GM19467 (cell line): ENCODE data around the gene CAMTA1.

Experiments used
- ATAC-seq: cut with Tn5 transposase; IDR thresholded peaks from one replicate; pipeline ENCODE4 v1.9.1; 2021; ENCODE audit warnings: mild to moderate bottlenecking, moderate library complexity; ENCODE audit not compliant: unreplicated experiment

The CAMTA1 gene

DNA sequence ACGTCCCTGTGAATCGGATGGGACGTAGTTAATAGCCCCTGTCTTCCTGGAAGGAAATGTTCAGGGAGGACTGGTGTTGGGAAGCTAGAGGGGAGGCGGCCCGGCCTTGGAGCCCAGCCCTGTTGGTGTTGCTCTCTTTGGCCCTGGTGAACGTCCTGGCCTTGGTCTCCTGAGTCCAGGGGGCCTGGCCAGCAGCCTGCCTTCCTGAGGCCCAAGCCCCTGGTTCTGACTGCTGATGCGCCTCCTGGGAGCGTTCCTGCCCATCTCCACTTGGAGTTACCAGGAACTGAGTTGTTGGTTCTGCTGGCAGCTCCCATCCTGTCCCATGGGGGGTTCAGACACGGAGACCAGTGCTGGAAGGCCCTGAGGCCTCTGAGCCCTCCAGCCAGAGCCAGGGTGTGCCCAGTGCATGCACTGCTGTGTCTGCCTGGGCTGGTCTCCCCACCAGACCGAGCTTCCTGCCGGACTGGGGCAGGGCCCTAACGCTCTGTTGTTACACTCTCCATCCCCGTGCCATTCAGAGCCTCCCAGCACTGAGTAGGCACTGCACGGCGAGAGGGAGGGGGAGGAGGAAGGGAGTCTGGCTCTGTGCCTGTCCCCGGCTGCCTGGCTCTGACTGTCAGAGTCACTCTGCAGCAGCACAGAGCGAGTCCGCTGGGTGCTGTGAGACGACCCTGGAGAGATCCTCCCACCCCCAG is 603.4 kb downstream of the CAMTA1 start:
- ATAC-seq: no peak

DNA sequence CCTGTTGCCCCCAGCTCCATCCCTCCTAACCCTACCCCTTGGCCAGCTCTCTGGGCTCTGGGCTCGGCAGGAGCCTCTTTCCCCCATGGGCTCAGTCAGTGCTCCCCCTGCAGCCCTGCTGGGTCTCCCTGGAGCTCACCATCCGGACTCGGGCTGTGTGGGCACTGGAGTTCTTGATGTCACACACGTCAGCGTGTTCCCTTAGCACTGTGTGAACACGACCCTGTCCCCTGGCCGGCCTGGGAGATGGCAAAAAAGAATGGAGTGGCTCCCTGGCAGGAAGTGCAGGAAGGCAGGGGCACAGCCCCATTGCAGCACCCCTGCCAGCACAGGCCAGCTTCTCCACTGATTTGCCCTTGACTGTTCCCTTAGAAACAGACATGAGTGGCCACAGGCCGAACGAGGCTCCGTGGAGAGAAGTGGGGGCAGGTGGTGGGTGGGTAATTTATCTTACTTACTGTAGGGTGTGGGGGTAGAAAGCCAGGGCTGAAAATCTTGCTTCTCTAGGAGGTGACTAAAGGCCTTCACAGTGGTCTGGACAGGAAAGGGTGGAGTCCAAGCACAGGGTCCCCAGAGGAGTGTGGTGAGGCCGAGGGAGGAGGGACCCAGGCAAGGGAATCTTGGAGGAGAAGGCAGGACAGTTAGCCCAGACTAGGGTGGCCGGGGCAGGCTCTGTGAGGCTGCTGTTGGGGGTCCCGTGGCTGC is 604.1 kb downstream of the CAMTA1 start:
- no peak for ATAC-seq

DNA sequence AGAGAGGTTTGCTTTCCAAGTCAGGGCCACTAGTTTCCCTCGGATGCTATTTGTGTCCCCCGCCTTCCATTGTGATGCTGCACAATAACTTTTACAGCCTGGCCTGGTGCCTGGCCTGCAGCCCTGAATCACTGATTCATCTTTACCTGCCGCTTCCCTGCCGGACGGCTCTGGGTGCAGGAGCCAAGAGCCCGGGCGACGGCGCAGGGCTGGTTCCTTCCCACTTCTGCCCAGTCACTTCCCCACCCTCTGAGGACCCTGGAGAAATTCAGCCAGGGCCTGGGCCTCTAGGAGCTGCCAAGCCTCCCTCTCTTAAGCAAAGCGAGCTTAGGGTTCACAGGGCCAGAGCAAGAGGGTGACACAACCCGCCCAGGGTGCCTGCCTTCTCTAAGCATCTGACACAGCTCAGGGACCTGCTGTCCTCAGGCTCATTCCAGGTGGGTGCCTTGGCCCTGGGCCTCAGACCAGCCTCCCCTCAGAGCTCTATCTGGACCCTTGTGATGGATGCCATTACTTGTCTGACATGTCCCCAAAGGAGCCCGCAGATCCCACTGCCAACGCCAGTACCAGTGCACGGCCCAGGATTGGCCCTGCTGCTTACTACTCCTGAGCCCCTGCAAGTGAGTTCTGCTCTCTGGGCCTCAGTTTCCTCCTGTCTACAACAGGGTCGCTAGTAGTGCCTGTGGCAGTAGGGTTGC is 604.8 kb downstream of the CAMTA1 start:
- no peak for ATAC-seq

DNA sequence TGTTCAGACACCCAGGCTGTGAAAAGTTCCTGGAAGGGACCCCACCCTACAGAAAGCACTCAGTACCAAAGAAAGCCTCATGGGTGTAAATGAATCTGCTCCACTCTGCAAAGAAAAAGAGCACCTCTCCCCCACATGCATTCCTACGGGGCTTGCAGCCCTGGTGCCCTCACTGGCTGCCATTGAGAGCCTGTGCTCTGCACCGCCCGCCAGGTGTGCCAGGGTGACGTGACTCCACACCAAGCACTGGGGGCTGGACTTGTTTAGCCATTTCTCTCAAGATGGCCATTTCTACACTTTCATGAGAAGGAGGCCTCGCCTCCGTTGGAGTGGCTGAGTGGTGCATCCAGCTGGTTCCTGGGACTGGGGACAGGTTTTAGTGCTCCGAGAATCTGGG is 605.3 kb downstream of the CAMTA1 start:
- ATAC-seq: no peak

DNA sequence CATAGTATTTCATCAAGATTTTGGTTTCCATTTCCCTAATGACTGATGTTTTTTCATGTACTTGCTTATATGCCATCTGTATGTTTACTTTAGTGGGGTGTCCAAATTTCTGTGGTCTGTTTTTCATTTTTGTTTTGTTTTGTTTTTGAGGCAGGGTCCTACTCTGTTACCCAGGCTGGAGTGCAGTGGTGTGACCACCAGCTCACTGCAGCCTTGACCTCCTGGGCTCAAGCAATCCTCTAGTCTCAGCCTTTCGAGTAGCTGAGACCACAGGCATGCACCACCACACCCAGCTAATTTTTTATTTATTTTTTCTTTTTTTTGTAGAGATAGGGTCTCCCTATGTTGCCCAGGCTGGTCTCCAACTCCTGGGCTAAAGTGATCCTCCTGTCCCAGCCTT is 607.9 kb downstream of the CAMTA1 start:
- no peak for ATAC-seq

DNA sequence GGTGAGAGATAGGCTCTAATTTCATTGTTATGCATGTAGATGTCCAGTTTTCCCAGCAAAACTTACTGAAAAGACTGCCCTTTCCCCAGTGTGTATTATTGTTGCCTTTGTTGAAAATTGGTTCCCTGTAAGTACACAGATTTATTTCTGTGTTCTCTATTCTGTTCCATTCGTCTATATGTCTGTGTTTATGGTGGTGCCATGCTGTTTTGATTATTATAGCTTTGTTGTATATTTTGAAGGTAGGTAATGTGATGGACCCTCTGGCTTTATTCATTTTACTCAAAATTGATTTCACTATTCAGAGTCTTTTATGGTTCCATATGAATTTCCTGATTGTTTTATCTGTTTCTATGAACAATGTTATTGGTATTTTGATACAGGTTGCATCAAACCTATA is 610.0 kb downstream of the CAMTA1 start:
- ATAC-seq: no peak

DNA sequence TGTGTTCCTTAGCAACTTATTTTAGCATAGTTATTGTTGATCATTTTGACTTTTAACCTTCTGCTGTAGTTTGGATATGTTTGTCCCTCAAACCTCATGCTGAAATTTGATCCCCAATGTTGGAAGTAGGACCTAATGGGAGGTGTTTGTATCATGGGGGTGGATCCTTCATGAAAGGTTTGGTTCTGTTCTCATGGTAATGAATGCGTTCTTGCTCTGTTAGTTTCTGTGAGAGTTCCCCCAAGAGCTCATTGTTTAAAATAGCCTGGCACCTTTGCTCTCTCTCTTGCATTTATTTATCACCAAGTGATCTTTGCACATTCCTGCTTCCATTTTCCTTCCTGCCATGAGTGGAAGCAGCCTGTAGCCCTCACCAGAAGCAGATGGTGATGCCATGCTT is 613.7 kb downstream of the CAMTA1 start:
- ATAC-seq: no peak

DNA sequence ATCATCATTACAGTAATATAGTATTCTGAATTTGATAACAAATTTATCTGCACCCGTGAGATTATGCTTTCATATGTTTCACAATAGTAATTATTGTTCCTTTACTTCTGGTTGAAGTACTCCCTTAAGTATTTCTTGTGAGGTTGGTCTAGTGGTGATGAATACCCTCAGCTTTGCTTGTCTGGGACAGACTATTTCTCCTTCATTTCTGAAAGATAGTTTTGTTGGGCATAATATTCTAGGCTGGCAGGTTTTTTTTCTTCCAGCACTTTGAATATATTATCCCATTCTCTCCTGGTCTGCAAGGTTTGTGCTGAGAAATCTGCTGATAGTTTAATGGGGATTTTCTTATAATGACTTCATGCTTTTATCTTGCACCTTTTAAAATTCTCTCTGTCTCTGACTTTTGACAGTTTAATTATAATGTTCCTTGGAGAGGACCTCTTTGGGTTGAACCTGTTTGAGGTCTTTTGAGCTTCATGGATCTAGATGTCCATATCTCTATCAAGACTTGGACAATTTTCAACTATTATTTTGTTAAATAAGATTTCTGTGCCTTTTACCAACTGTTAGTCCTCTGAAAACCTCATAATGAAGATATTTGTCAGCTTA is 614.4 kb downstream of the CAMTA1 start:
- ATAC-seq: no peak

DNA sequence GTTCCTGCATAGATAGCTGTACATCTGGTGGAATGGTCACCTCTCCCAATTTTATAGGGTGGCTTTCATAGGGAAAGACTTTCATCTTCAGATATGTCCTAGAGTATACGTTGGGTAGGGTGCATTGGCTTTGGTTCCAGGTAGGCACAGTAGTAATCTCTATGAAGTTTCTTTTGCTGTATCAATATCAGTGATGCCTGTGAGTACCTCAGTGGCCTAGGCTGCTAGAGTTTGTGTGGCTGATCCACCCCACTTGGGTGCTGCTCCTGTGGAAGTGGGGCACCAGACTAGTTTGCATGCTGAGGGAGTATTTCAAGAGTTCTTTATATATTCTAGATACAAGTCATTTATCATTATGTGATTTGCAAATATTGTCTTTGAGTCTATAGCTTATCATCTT is 615.3 kb downstream of the CAMTA1 start:
- no peak for ATAC-seq

DNA sequence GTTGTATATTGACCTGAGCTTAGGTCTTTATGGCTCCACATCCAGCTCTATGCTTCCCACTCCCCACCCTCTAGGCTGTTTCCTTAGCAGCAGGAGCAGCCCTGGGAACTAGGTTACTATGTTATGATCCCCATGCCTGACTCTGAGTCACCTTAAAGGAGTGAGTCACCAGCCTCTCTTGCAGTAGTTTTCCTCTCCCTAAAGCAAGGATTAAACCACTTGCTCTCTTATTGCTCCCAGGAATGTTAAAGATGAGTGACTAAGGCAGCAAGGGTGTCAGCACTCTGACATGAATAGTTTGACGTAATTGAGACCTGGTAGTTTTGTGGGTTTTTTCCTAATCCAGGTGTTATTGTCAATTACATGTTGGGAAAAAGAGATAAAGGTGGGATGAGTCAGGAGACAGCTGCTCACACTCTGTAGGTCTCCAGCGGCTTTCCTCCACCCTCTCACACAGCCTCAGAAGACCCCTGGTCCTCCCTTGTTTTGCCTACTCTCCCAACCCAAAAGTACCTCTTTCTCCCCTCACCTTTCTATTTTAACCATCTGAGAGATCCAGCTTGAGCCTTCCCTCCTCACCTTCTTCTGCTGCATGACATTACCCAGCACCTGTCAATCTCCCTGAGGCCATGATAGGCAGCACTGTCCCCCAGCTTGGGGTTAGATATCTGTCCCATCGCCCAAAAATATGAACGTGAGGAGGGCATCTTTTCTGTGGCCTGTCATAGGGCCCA is 616.7 kb downstream of the CAMTA1 start:
- ATAC-seq: no peak

DNA sequence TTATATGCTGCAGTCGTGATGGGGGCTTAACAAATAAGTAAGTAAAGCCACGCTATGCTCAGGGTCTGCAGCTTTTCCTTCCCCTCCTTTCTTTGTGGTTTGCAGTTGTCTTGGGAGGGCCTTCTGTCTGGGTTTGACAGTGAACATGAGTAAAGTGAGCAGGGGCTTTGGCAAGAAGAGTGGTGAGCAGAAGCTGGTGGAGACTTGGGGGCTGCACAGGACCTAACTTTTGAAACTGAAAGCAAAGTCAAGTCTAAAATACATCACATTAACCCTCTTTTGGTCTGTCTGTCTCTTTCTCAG is 617.2 kb downstream of the CAMTA1 start:
- ATAC-seq: no peak

DNA sequence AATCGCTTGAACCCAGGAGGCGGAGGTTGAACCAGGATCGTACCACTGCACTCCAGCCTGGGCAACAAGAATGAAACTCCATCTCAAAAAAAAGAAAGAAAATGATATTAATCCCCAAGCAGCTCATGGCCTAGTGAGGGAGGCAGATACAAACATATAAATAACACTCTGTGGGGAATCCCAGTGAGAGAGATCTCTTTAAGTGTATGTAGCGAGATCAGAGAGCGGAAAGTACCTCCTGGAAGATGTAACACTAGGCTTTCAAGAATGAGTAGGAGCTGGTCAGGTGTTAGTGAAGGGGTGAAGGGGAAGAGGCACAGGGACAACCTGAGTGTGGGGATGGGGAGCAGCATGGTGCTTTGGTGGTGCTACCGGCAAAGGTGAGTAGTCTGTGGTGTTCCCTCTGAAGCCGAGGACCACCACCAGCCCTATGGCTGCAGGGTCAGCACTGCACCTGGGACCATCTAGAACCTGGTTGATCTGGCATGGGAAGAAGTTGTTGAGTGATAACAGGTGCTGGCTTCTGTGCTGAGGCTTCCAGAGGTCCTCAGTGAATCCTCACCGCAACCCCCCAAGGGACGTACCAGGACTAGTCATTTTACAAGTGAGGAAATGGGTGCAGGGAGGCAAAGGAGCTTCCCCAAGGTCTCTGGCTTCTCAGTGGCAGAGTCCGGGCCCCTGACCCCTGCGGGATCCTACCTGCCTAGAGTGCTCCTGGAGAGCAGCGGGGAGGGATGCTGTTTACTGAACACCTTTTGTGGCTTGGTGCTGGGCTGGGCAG is 618.2 kb downstream of the CAMTA1 start:
- no peak for ATAC-seq

DNA sequence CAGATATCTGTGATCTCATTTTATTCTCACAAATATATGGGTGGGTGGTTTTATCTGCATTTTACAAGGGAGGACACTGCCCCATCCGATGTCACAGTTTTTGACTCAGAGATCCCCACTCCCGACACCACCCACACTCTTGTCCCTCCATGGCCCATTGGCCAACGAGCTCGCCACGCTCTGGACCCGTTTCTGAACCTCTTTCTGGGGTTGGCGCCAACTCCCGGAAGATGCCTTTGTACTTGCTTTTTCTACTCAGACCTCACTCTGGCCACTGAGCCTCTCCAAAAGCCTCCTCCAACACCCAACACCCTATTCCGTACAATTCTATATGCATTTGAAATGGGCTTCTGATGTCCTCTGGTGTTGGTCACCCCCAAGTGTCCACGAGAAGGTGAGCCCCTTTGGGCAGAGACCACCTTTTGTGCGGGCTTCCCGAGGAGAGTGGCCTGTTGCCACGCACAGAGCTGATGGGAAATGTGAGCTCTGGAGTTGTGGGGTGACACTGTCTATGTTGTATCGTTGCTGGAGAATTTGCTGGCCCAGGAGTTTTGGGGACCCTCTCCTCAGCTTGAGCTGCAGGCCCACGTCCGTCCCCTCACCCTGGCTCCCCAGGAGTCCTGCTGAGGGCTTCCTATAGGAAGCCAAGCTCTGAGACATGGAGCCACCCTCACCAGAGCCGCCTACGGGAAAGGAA is 618.9 kb downstream of the CAMTA1 start:
- ATAC-seq: no peak

DNA sequence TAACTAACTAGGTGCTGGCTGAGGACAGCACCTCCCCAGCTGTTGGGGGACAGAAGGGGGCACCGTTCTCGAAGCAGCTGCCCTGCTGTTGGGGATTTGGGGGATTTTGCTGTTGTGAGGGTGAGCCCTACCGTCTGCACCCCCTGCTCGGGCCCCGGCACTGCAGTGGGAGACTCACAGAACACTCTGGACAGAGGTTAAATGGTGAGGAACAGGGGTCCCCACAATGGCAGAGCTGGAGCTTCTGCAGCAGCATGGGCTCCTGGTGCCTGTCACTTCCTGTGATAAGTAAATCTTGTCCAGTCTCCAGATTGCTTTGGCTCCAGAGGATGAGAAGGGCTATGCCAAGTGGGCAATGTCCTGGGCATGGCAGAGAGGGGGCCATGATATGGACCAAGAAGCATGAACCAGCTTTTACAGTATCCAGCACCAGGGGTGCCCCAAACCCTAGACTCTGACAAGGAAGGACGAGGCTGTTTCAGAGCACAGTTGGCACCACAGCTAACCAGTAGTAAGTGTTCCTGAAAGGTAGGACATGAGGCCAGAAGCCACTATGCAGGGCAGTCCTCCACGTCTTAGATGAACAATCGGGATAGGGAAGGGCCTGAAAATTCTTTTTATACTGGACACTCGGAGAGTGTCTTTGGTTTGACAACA is 620.7 kb downstream of the CAMTA1 start:
- ATAC-seq: no peak

DNA sequence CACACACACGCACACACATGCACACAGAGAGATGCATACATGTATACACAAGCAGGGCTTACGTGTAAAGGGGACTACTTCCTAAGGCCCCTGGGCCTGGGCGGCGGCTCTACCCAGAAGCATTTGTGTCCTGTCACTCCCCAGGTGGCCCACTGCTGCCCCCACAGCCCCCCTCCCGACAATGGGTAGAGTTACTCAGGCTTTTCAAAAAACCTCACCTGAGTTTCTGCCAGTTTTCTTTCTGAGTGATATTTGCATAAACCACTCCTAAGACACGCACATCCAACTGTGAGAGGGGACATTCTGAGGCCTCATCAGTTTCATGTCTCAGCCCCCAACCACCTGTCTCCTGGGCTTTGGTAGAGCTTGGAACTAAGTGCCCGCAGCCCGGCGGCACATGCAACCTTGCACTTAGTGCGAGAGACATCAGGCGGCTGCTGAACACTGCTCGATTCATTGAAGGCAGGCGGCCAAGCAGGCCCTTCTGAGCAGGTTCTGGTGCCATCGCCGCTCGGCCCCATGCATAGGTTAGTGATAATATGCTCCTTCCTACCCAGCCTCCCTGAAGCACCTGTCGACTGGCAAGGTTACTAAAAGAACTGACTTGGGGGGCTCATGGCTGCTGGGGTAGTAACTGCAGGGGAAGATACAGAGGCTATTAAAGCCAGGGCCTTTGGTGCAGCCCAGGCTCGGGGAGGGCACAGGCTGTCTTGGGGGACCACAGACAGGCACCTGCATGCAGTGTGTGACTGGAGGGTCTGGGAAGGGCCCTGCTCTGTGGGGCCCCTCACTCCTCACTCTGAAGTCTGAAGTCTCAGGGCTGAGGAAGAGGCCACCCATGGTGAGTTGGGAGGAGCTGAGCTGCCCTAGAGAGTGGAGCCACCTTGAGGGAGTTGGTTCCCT is 621.6 kb downstream of the CAMTA1 start:
- ATAC-seq: no peak

DNA sequence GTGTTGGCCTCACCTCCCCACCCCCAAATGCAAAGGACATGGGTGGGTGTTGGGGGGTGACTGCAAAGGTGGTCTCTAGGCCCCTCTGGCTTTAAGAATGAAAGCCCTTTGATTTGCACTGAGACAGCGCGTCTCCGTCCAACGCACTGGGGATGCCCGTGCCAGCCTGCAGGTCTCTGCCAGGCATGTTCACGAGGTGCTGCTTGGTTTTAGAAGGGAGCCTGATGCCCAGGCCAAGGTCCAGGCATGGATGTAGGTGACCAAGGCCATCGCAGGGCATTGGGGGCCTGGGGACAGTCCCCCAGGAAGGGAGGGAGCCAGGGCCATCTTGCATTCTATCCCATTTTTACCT is 622.3 kb downstream of the CAMTA1 start:
- ATAC-seq: no peak

DNA sequence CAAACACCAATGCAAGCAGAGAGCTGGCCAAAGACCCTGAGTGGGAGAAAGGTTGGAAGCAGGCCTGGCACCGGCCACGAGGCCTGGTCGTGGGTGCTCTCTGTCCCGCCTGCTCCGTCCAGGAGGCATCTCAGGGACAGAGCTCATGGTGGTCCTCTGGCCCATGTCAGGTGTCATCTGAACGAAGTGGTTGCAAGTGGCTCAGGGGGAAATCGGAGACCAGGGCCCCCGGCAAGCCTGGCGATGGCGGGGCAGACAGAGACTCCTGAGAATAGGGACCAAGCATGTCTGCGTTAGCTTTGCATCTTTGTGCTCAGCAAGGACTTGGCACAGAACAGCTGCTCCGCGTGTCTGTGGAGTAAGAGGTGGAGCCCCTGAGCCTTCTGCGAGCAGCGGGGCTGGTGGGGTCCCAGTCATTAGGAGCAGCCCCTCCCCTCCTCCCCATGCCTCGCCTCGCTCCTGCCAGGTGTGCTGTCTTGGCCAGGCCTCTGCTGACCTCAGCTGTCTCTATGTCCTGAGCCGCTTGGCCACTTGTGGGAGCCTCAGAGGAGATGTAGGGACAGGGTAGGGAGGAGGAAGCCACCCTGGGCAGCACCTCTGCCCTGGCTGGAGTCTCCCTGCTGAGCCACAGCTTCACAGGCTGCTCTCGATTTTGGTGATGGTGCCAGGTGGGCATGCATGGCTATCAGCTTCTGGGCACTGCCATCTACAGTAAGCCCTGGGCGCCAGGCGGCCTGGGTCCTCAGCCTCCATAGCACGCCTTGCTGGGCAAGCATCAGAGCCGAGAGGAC is 622.9 kb downstream of the CAMTA1 start:
- no peak for ATAC-seq

DNA sequence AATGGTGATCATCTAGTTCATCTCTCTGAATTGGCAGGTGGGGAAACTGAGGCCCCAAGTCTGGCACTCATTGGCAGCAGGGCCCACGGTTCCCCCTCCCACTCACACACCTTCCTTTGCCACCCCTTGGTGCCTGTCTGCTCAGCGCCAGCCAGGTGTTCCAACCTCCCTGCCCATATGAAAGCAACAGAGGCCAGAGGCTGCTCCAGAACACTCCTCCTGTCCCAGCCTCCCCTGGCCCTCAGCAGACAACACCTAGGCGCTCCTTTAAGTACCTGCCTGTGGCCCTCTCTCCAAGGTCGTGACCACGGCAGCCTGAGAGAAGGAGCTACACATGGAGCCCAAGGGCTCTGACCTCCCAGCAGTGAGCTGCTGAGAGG is 623.5 kb downstream of the CAMTA1 start:
- ATAC-seq: no peak
